Kidney epithelial cell (primary cell): ENCODE results near the gene CAMTA1. TPM values are rescaled to one million over a fixed set of nuclear protein-coding genes. Genes with fewer than 3 reads are reported as not detected.

ENCODE experiments used
- DNase-seq: peaks from one replicate; pipeline ENCODE4 v3.0.0-alpha.2; 2010; ENCODE audit warnings: low read depth
- H3K27me3 ChIP-seq: 2 replicates; pipeline ENCODE4 v1.6.0; 2011; ENCODE audit warnings: low read length; ENCODE audit not compliant: control insufficient read depth, insufficient read depth
- H3K36me3 ChIP-seq: 2 replicates; pipeline ENCODE4 v1.5.1; 2011; ENCODE audit warnings: low read length; ENCODE audit not compliant: control insufficient read depth, insufficient read depth
- H3K4me3 ChIP-seq: 2 replicates; pipeline ENCODE4 v1.5.1; 2011; ENCODE audit warnings: low read depth, mild to moderate bottlenecking, control low read depth, low read length
- CTCF ChIP-seq: IDR thresholded peaks from 2 replicates; pipeline ENCODE4 v1.5.1; 2011; ENCODE audit warnings: mild to moderate bottlenecking, moderate library complexity, low read length, control low read depth, inconsistent platforms; ENCODE audit not compliant: insufficient read depth, poor library complexity, severe bottlenecking
- total RNA-seq: library from RNA; depleted of rRNA; stranded (reverse); fragments of >200 nt; gene quantifications from 2 replicates; pipeline ENCODE4 v1.2.3, GENCODE V29; 2015

The CAMTA1 gene
- total RNA-seq, 1 donor from 2014 or later = 76.5 TPM

- no peak for TF ChIP-seq CTCF
- Histone ChIP-seq H3K27me3 (no peaks in the 10 kb centered on the region), H3K4me3 (no peak overlapping the region), H3K36me3 (no peaks in the 10 kb centered on the region)
- DNase-seq = peak; percentile 81
Observed at GRCh38 chr1:7334475-7335035, 549.3 kb downstream of the CAMTA1 start.

GRCh38 chr1:7335224-7335879, 550.1 kb downstream of the CAMTA1 start:
- no peaks in the 10 kb centered on the region for H3K36me3 ChIP-seq
- no peak for TF ChIP-seq CTCF
- peak; percentile 9 for DNase-seq
- no peak overlapping the region for H3K4me3 ChIP-seq
- no peaks in the 10 kb centered on the region for H3K27me3 ChIP-seq

GRCh38 chr1:7338439-7338838, 553.2 kb downstream of the CAMTA1 start:
- H3K4me3 ChIP-seq = no peak overlapping the region
- H3K36me3 ChIP-seq = no peaks in the 10 kb centered on the region
- TF ChIP-seq CTCF = no peak
- no peak for DNase-seq
- H3K27me3 ChIP-seq = no peaks in the 10 kb centered on the region

- Histone ChIP-seq H3K36me3 (no peaks in the 10 kb centered on the region), H3K27me3 (no peaks in the 10 kb centered on the region), H3K4me3 (no peak overlapping the region)
- no peak for TF ChIP-seq CTCF
- DNase-seq = no peak
Observed at GRCh38 chr1:7339014-7339413, 553.8 kb downstream of the CAMTA1 start.

- H3K36me3 ChIP-seq = no peaks in the 10 kb centered on the region
- no peak for TF ChIP-seq CTCF
- no peaks in the 10 kb centered on the region for H3K27me3 ChIP-seq
- H3K4me3 ChIP-seq = no peak overlapping the region
- no peak for DNase-seq
Observed at GRCh38 chr1:7339953-7340352, 554.7 kb downstream of the CAMTA1 start.
